A673 (cell line): ENCODE data around the gene CBLN3.

ENCODE experiments used
- EZH2 ChIP-seq: fragments of 200-600 bp; sonication (generic); IDR thresholded peaks from 2 replicates; pipeline ENCODE4 v1.6.1; 2017; ENCODE audit warnings: borderline replicate concordance, low read depth, mild to moderate bottlenecking, mixed read lengths, antibody characterized with exemption, low read length; ENCODE audit not compliant: poor library complexity, severe bottlenecking
- TF ChIP-seq, protein P1 (sequence below): fragments of 300-800, 200-600 bp; sonication (generic); conservative IDR thresholded peaks from 2 replicates; pipeline ENCODE4 v1.5.1; 2017; ENCODE audit warnings: low read depth, mild to moderate bottlenecking, antibody characterized with exemption, low read length, moderate library complexity, mixed read lengths

GRCh38 chr14:24407608-24408325 is 21.7 kb downstream of the CBLN3 start:
- TF ChIP-seq, protein P1, sequence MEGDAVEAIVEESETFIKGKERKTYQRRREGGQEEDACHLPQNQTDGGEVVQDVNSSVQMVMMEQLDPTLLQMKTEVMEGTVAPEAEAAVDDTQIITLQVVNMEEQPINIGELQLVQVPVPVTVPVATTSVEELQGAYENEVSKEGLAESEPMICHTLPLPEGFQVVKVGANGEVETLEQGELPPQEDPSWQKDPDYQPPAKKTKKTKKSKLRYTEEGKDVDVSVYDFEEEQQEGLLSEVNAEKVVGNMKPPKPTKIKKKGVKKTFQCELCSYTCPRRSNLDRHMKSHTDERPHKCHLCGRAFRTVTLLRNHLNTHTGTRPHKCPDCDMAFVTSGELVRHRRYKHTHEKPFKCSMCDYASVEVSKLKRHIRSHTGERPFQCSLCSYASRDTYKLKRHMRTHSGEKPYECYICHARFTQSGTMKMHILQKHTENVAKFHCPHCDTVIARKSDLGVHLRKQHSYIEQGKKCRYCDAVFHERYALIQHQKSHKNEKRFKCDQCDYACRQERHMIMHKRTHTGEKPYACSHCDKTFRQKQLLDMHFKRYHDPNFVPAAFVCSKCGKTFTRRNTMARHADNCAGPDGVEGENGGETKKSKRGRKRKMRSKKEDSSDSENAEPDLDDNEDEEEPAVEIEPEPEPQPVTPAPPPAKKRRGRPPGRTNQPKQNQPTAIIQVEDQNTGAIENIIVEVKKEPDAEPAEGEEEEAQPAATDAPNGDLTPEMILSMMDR = no peak
- no peak for TF ChIP-seq EZH2
